Stomach (tissue), 4 donors: ENCODE results near the gene USP32.

Experiments
- CTCF ChIP-seq, 7 experiments: fragments of 450-650 bp in 4 of 7; fragments of 200-600 bp in 3 of 7; sonication (generic) in 3 of 7; IDR thresholded peaks; one replicate each; pipeline ENCODE4 v1.5.1; 2016 to 2019; ENCODE audit warnings: antibody characterized with exemption in 7 of 7, control low read depth in 2 of 7, mild to moderate bottlenecking in 1 of 7
- POLR2A ChIP-seq, 4 donors: fragments of 450-650 bp; IDR thresholded peaks; one replicate each; pipeline ENCODE4 v1.6.1; 2016; ENCODE audit warnings: antibody characterized with exemption in 4 of 4, control low read depth in 2 of 4, mild to moderate bottlenecking in 1 of 4, moderate library complexity in 1 of 4
- POLR2AphosphoS5 ChIP-seq, 3 donors: sonication (generic); formaldehyde crosslinking; IDR thresholded peaks; one replicate each; pipeline ENCODE4 v1.6.1; 2016; ENCODE audit warnings: antibody characterized with exemption in 3 of 3

GRCh38 chr17:60138769-60139437 is 253.0 kb downstream of the USP32 start:
- TF ChIP-seq POLR2A (IDR thresholded peaks at IDR 0.05) = no peak
- TF ChIP-seq CTCF (IDR thresholded peaks at IDR 0.05) = no peak
- TF ChIP-seq POLR2AphosphoS5 (IDR thresholded peaks at IDR 0.05) = no peak
